GM19239 (cell line): Measurements from ENCODE around the gene FAM120B.

Experiments
- DNase-seq: peaks from one replicate; pipeline ENCODE4 v3.0.0; 2011; ENCODE audit warnings: low spot score; ENCODE audit not compliant: insufficient read length
- FAIRE-seq: peaks from 2 replicates; lab custom pipeline; 2011; peaks lifted over from hg19 to GRCh38; lab: Jason Lieb, UNC

FAM120B gene

DNA sequence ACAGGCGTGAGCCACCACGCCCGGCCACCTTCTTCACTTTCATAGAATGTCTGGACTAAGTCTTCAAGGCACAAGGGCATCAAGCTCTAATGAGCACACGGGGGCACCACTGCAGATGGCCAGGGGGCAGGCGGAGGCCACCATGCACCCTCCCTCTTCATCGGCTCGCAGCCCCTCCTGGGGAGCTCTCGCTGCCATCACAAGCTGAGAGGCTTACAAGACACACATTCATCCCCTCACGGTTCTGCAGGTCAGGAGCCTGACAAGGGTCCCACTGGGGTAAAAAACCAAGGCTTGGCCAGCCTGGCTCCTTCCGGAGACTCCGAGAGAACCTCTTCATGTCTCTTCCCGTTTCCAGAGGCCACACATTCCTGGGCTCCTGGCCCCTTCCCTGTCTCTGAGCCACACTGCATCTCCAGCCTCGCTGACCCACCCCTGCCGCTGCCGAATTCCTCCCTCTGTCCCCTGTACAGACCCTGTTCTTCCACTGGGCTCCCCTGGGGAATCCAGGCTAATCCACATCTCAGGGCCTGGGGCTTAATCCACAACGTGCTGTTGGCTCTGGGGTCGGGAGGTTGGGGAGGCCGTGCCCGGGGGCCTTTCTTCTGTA lies 35.5 kb upstream of the FAM120B start:
- no peak for DNase-seq
- FAIRE-seq = no peak

DNA sequence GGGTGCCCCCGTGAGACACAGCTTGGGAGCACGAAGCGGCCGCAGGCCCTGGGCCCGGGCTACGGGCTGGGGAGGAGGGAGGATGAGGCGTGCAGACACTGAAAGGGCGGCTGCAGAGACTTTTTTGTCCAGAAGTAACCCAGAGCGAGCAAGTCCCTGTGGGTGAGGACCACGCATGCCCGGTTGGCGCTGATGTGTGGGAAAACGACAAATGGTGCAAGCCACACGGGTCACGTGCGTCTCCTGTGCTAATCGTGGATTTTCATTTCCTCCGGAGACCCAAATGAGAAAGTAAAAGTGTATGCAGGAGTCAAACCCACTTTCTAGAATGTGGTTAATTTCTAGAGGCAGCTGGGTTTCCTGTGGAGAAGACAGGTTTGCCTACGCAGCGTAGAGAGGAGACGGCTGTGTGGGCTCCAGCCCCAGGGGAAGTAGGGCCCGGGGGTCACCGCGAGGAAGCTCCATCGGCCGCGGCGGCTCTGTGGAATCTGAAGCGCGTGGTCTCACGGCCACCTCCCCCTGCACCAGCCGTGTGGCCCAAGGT lies 34.7 kb upstream of the FAM120B start:
- FAIRE-seq (peak; percentile 97), DNase-seq (peak; percentile 93)

DNA sequence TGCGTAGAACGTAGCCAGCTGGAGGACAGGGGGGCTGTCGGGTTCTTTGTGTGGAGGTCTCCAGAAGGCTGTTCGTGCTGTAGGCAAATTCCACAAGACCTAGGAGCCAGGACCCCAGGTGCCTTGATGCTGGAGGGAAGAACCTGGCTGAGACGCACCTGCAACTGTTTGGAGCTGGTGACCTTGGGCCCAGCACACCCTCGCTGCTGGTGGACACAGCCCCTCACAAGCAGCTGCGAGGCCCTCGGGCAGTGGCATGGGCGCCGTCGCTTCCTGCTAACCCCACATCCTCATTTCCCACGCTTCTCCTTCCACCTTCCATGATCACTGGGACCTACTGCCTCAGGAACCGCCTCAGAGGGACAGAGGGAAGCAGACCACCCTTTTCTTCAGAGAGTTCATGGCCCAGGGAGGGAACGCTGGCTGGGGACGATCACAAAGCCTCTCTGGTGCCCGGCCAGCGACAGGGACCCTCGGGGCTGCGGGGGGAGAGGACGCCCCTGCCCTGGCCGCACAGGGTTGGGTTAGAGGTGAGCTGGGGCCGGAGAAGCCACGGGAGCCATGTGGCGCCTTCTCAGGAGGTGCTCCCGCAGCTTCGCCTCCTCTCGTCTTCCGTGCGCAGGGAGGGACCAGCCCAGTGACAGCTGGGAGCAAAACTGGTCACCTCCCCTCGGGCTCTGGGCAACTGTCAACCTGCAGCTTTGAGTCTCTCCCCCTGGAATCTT lies 34.1 kb upstream of the FAM120B start:
- DNase-seq (no peak), FAIRE-seq (no peak)

DNA sequence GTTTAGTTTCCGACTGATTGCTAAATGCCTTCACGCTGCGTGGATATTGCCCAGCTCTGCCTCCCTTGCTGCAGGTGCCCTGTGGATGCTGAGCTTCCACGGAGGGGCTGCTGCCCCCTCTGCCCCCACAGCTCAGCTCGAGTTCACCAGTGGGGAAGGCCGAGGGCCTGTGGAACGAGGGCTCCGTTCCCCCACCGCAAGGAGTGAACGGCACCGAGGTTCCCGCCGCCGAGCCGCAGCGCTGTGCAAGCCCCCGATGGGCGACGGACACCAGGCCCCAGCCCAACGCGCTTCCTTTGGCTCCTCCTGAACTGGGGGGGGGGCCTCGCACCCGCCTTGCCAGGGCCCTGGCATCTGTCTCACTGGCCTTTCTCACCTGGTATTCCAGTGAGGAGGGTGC lies 33.4 kb upstream of the FAM120B start:
- FAIRE-seq (no peak), DNase-seq (no peak)

- FAIRE-seq (no peak), DNase-seq (no peak)
These were observed 32.9 kb upstream of the FAM120B start for GRCh38 chr6:170273681-170274080.

DNA sequence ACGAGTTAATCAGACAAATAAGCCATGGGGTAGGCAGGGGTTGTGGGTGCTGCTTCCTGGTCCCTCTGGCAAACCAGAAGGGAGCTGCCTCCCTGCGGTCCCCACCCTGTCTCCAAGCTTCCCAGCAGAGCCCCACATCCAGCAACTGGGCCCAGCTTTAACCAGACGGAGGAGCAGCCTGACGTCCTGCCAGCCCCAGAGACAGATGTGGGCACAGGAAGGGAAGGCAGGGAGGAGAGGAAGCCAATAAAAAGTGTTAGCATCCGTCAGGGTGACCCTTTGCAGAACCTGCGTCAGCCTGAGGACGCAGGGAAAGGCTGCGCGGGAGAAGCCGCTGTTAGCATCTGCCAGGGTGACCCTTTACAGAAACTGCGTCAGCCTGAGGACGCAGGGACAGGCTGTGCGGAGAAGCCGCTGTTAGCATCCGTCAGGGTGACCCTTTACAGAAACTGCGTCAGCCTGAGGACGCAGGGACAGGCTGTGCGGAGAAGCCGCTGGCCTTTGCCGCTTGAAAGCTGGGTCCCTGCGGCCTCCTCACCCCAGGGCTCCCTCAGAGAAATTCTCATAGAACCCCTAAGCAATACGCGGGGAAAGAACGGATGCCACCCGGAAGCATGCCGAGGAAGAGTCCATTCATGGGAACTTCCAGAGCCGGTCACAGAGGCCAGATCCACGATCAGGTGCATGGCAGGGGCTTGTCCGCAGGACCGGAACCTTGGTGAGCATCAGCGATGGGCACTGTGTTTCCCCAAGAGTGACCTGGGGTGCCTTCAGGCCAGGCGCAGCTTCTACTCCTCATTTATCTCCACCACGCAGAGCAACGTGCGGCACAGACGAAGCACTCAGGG lies 31.6 kb upstream of the FAM120B start:
- FAIRE-seq (no peak), DNase-seq (no peak)

- no peak for FAIRE-seq
- DNase-seq = no peak
These were observed 30.0 kb upstream of the FAM120B start for GRCh38 chr6:170276369-170277057.

DNA sequence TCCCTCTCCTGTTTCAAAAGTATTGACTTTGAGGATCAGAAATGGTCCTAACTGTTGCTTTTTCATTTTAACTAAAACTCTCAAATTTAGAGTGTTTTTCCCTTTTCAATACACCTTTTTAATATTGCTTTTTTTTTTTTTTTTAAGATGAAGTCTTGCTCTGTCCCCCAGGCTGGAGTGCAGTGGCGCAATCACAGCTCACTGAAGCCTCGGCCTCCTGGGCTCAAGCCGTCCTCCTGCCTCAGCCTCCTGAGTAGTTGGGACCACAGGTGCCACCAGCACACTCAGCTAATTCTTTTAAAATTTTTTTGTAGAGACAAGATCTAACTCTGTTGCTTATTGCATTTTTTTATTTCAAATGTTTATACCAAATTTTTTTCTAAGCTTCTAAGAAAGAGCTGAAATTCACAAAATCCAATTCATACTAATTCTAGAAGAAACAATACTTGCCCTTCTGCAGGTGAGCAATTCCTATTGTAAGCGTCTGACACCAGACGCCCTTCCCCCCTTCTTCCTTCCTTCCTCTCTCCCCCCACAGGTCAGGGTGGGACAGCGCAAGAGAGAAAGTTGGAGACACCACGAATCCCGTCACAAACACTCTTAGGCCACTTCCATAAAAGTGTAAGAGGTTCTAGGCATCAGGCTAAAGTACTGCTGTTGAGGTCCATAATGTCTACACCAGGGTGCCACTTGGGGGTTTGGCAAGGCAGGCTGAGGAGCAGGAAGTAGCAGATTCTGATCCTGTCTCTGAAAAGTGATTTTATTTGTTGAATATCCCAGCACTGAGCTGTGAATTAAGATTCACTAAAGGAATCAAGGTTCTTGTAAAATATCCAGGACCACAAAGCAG lies 28.4 kb upstream of the FAM120B start:
- DNase-seq (no peak), FAIRE-seq (no peak)

- FAIRE-seq = no peak
- no peak for DNase-seq
These were observed 27.8 kb upstream of the FAM120B start for GRCh38 chr6:170278743-170279094.

GRCh38 chr6:170279426-170279825 lies 27.1 kb upstream of the FAM120B start:
- DNase-seq (no peak), FAIRE-seq (no peak)

DNA sequence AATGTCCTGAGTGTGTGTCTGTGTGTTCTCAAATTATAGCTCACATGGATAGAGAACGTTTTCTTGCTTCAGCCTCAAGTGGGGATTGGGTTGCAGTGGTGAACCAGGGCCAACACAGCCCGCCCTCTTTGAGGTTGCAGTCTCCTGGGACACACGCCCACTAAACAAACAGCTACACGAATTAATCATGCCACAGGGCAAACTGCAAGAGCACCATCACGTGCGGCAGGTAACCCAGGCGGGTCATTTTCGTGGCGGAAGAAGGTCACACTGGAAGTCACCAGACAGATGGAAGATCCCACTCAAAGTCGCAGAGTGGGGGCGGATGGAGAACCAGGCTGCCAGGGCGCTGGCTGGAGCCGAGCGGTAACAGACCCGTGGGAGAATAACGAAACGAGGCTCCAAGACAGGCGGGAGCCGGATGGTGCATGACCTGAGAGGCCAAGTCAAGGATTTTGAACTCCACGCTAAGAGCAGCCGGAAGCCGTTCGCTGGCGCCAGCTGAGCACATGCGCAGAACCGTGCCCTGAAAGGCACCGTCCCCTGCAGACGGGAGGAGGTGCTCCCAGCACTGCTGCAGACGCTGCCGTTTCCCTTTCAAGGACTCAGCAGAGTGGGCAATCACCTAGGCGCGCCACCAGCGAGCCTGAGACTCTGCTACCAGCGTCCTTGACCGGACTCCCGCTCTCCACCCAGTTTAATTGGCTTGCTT lies 26.4 kb upstream of the FAM120B start:
- FAIRE-seq (no peak), DNase-seq (no peak)

DNA sequence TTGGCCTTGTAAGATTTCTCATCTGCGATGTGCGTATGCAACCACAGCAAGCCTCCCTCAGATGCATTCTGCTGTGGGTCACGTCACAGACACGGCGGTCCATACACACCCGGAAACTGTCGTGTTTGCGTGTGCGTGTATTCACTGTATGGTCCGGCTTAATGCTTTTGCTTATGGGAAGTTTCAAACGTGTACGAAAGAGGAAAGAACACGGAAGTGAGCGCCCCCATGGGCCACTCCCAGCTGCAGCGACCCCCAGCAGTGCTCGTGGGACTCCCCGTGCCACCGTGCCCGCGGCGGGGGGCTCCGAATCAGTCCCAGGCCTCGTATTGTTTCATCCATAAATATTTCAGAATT lies 25.9 kb upstream of the FAM120B start:
- FAIRE-seq (no peak), DNase-seq (no peak)

DNA sequence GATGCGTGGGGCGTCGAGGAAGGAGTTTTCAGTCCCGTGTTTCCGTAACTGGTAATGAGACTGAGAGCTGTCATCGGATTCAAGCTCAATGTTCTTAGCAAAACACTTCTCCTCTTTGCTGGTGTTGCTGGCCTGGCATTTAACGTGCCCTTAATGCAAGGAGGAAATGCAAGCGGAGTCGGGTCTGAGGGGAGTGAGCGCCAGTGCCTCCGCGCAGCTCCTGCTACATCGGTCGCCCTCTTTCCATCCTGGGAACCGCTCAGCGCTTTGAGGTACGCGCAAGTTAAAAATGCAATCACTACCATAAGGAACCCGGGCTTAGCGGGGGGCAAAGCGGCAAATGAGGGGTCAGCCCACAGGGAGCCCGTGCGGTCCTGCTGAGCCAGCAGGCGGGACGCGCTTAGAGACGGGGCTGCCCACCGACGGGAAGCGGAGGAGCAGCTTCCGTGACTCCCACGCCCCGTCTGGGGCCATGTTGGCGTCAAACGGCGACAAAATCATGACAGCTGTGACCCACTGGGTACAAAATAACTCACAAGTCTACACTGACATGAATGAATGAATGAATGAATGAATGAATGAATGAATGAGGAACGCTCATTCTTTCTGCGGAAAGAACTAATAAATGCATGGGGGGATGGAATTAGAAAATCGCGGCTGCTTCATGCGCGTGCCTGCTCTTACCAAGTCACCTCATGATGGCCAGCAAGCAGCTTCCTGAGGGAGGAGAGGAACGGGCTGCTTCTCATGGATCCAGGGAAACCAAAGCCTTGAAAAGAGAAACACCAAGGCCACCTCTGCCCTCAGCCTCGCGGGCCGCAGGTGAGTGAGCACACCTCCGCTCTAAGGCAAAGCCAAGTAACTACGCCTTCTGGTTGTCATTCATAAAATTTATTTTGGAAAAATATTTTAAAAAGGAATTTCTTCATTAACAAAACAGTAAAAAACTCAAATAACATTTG lies 24.9 kb upstream of the FAM120B start:
- no peak for FAIRE-seq
- no peak for DNase-seq

DNA sequence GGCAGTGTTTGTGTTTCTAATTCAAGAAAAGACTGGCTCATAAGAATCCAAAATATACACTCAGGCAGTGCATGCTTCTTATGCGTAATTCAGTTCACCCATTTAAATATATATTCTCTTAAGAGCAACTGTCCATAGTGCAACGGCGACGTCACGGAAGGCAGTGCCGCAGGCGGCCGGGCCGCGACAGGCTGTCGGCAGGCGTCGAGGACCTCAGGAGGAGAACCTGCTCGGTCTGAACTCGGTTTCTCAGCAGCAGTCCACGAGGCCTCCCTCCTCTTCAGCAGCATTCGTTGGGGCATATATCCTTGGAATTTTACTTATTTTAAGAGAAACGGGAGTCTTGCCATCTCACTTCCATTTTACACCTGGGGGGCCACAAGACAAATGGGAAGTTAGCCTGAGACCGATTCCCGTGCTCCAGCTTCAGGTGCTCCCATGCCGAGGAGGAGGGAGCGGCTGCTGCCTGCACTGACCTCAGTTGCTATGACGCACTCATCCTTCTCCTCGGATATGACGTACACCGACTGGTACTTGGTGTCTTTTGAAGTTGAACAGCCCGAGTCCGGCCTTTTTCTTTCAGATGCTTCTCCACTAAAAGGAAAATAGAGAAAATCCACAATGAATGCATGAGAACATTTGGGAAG lies 23.9 kb upstream of the FAM120B start:
- DNase-seq = no peak
- FAIRE-seq = no peak

DNA sequence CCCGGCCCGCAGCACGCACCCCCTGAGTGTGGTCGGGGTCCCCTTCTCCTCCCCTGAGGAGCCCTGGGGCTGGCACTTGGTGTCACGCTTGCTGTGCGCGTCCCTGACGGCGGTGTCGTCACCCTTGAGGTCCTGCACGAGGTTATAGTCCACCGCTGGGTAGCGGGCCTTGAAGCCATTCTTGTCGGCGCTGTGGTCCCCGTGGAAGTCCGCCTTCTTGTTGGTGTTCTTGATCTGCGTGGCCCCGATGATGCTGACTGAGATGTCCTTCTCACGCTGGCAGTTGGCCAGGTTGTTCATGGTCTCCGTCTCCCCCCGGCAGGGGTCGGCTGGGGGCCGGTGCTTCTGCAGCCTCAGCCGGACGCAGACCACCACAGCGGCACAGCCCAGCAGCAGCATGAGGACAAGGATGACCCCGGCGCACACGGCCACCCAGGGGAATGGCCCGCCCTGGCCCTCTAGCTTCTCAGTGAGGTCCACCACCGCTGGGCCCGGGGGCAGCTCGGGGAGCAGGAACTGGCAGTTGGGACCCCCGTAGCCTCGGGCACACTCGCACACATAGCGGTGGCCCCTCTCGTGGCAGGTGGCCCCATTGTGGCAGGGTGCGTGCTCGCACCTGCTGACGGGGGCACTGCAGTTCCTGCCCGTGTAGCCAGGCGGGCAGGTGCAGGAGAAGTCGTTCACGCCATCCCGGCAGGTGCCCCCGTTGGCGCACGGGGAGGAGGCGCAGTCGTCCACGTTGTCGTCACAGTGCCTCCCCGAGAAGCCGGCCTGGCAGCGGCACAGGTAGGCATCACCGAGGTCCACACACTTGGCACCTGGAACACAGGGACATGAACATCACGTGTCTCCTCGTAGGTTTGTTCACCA lies 23.1 kb upstream of the FAM120B start:
- no peak for FAIRE-seq
- DNase-seq = no peak

DNA sequence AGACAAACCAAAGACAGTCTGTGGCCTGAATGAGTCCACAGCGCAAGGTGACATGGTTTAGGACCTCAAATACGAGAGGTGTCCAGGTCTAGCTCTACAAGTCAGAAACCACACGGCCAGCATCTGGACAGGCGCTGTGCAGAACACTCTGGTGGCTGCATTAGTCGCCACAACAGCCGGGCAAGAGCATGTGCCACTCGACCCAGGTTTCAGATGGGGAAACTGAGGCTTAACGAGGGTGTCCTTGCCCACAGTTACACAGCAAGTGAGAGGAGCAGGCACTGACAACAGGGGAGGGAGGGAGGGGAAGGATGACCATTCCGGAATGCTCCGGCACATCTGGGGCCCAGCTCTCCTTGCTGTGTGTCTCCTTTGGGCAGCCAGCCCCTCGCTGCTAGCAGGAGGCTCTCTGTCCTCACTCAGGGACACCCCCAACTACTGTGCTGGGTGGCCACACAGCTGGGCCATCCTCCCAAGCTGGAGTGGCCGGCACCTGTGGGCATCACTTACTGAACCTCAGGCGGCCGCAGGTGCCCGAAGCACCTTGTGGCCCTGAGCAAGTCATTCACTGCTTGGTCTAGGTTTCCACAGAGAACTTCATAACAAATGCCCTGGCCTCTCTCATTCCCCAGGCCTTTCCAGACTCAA lies 22.3 kb upstream of the FAM120B start:
- FAIRE-seq (no peak), DNase-seq (no peak)
